Measurements from ENCODE around the gene AFAP1. TPM values are rescaled to one million over a fixed set of nuclear protein-coding genes. Genes with fewer than 3 reads are reported as not detected.

Gene AFAP1
- total RNA-seq, 1 experiment from 2014 or later: 27.6 TPM

- H3K27ac Mint-ChIP-seq (ENCODE audit: unreplicated experiment): peak overlapping the region; percentile 62
- TF ChIP-seq CTCF (IDR thresholded peaks at IDR 0.05; ENCODE audit: insufficient read depth in 1 of 2, low read depth in 1 of 2, low read length in 1 of 2, severe bottlenecking in 1 of 2, unreplicated experiment in 1 of 2): no peak
- ChIA-PET CTCF (no interaction called here), POLR2A (no interaction called here)
- Histone ChIP-seq H3K4me1 (peaks cover 48% of the 10 kb centered on the region), H3K4me3 (ENCODE audit: low read depth, low read length) (no peak overlapping the region), H3K36me3 (ENCODE audit: control insufficient read depth, insufficient read depth, low read length) (no peaks in the 10 kb centered on the region), H3K9me3 (no peaks in the 10 kb centered on the region), H3K27me3 (replicated peaks; ENCODE audit: control insufficient read depth, insufficient read depth, low read length) (no peaks in the 10 kb centered on the region)
- peak overlapping the region; percentile 49 for H3K4me3 Mint-ChIP-seq (ENCODE audit: unreplicated experiment)
- no peaks in the 10 kb centered on the region for H3K9me3 Mint-ChIP-seq (ENCODE audit: unreplicated experiment)
- intact Hi-C loops (cut with micrococcal nuclease; ENCODE audit: unreplicated experiment): no loop called here
- no peak for DNase-seq
- H3K4me1 Mint-ChIP-seq (ENCODE audit: low read depth, unreplicated experiment): peaks cover 53% of the 10 kb centered on the region
- H3K36me3 Mint-ChIP-seq (ENCODE audit: insufficient read depth, unreplicated experiment): peaks cover 51% of the 10 kb centered on the region
- BruUV-seq (replicated peaks): no TSS peak
- no peaks in the 10 kb centered on the region for H3K27me3 Mint-ChIP-seq (ENCODE audit: insufficient read depth, unreplicated experiment)
Measured at GRCh38 chr4:7747062-7747385, 192.6 kb downstream of the AFAP1 start.

DNA sequence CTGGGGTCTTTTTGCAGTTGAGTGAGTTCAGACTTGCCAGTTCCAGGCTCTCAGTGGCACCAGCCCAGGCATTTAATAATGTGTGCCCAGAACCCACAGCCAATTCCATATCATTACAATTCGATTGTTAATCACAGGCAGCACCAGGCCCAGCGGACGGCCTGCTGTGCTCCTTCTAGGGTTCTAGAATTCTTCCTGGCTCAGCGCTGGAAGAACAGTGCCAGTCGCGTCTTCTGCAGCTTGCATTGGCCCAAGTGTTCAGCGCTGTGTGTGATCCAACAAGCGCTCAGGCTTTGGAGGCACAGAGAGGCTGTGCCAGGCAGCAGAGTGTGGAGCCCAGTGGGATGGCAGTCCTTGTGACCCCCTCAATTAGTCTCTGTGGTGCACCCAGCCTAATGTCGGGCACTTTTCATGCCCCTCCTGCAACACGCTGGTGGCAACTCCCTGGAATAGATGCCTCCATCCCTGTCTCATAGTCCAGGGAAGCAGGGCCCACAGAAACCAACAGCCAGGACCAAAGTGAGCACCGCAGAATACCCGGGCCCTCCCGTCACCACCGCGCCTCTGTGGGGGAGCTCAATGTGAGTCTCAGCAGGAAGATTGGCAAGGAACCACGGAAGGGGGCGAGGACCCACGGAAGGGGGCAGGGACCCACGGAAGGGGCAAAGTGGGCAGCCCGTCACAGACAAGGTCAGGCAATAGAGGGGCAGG lies 193.2 kb downstream of the AFAP1 start:
- TF ChIP-seq CTCF (IDR thresholded peaks at IDR 0.05; ENCODE audit: insufficient read depth in 1 of 2, low read depth in 1 of 2, low read length in 1 of 2, severe bottlenecking in 1 of 2, unreplicated experiment in 1 of 2): no peak
- no peak for DNase-seq
- no peaks in the 10 kb centered on the region for H3K36me3 ChIP-seq (ENCODE audit: control insufficient read depth, insufficient read depth, low read length)
- no peaks in the 10 kb centered on the region for H3K27me3 Mint-ChIP-seq (ENCODE audit: insufficient read depth, unreplicated experiment)
- peaks cover 42% of the 10 kb centered on the region for H3K4me1 ChIP-seq
- BruUV-seq (replicated peaks): no TSS peak
- intact Hi-C loops (cut with micrococcal nuclease; ENCODE audit: unreplicated experiment): no loop called here
- no peak overlapping the region for H3K4me3 Mint-ChIP-seq (ENCODE audit: unreplicated experiment)
- H3K36me3 Mint-ChIP-seq (ENCODE audit: insufficient read depth, unreplicated experiment): peaks cover 50% of the 10 kb centered on the region
- ChIA-PET POLR2A (no interaction called here), CTCF (no interaction called here)
- no peaks in the 10 kb centered on the region for H3K9me3 Mint-ChIP-seq (ENCODE audit: unreplicated experiment)
- no peaks in the 10 kb centered on the region for H3K27me3 ChIP-seq (replicated peaks; ENCODE audit: control insufficient read depth, insufficient read depth, low read length)
- H3K4me3 ChIP-seq (ENCODE audit: low read depth, low read length): no peak overlapping the region
- peaks cover 51% of the 10 kb centered on the region for H3K4me1 Mint-ChIP-seq (ENCODE audit: low read depth, unreplicated experiment)
- no peaks in the 10 kb centered on the region for H3K9me3 ChIP-seq
- peak overlapping the region; percentile 62 for H3K27ac Mint-ChIP-seq (ENCODE audit: unreplicated experiment)

- Mint-ChIP-seq H3K27me3 (ENCODE audit: insufficient read depth, unreplicated experiment) (no peaks in the 10 kb centered on the region), H3K4me1 (ENCODE audit: low read depth, unreplicated experiment) (peaks cover 40% of the 10 kb centered on the region), H3K27ac (ENCODE audit: unreplicated experiment) (peak overlapping the region; percentile 53), H3K9me3 (ENCODE audit: unreplicated experiment) (no peaks in the 10 kb centered on the region), H3K36me3 (ENCODE audit: insufficient read depth, unreplicated experiment) (peaks cover 41% of the 10 kb centered on the region), H3K4me3 (ENCODE audit: unreplicated experiment) (no peak overlapping the region)
- no TSS peak for BruUV-seq (replicated peaks)
- ChIA-PET CTCF (interaction anchor here (0.6 to 0.7 kb wide), 2 partner anchors 16 to 466 kb away, joined by 3 read pairs; no protein-coding TSS in a partner anchor), POLR2A (no interaction called here)
- Histone ChIP-seq H3K4me1 (peaks cover 31% of the 10 kb centered on the region), H3K27me3 (replicated peaks; ENCODE audit: control insufficient read depth, insufficient read depth, low read length) (no peaks in the 10 kb centered on the region), H3K36me3 (ENCODE audit: control insufficient read depth, insufficient read depth, low read length) (no peaks in the 10 kb centered on the region), H3K4me3 (ENCODE audit: low read depth, low read length) (no peak overlapping the region), H3K9me3 (no peaks in the 10 kb centered on the region)
- no peak for TF ChIP-seq CTCF (IDR thresholded peaks at IDR 0.05; ENCODE audit: insufficient read depth in 1 of 2, low read depth in 1 of 2, low read length in 1 of 2, severe bottlenecking in 1 of 2, unreplicated experiment in 1 of 2)
- DNase-seq: no peak
- intact Hi-C loops (cut with micrococcal nuclease; ENCODE audit: unreplicated experiment): no loop called here
Measured at GRCh38 chr4:7745301-7745885, 194.3 kb downstream of the AFAP1 start.

Measured in Caco-2 (cell line).